HAP-1 (cell line): Measurements from ENCODE around the gene OR6S1.

Source experiments
- DNase-seq, 2 experiments: peaks; one replicate each; pipeline ENCODE4 v3.0.0-alpha.2; 2016 to 2020; ENCODE audit warnings: low spot score in 2 of 2
- H3K27me3 ChIP-seq: fragments of 250-450 bp; sonication (Bioruptor Pico); 2 replicates; pipeline ENCODE4 v1.5.1; 2020; ENCODE audit warnings: low read depth, mild to moderate bottlenecking, moderate library complexity
- H3K36me3 ChIP-seq: fragments of 250-450 bp; sonication (Bioruptor Pico); replicated peaks from 2 replicates; pipeline ENCODE4 v1.5.1; 2020; ENCODE audit warnings: mild to moderate bottlenecking
- H3K4me1 ChIP-seq: fragments of 250-450 bp; sonication (Bioruptor Pico); 2 replicates; pipeline ENCODE4 v1.5.1; 2020; ENCODE audit warnings: mild to moderate bottlenecking
- H3K4me3 ChIP-seq: fragments of 250-450 bp; sonication (Bioruptor Pico); 2 replicates; pipeline ENCODE4 v1.5.1; 2020; ENCODE audit warnings: mild to moderate bottlenecking, moderate library complexity
- H3K9me3 ChIP-seq: fragments of 250-450 bp; sonication (Bioruptor Pico); 2 replicates; pipeline ENCODE4 v1.5.1; 2020; ENCODE audit warnings: mild to moderate bottlenecking, moderate library complexity
- in situ Hi-C: fragments of 300-500 bp; cut with MboI; formaldehyde crosslinking; loops from 3 replicates; pipeline ENCODE4 v1.14.3; 2020; ENCODE audit warnings: low sequenced_read_pairs, inconsistent platforms, mixed read lengths

The OR6S1 gene, protein sequence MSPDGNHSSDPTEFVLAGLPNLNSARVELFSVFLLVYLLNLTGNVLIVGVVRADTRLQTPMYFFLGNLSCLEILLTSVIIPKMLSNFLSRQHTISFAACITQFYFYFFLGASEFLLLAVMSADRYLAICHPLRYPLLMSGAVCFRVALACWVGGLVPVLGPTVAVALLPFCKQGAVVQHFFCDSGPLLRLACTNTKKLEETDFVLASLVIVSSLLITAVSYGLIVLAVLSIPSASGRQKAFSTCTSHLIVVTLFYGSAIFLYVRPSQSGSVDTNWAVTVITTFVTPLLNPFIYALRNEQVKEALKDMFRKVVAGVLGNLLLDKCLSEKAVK

GRCh38 chr14:20641591-20641990, at the start of gene OR6S1:
Gene OR6S1 (minus strand): TSS chr14:20641691. CDS start chr14:20641691, 0 bp downstream.
- Histone ChIP-seq H3K9me3 (no peaks in the 10 kb centered on the region), H3K36me3 (no peaks in the 10 kb centered on the region), H3K4me1 (no peaks in the 10 kb centered on the region), H3K27me3 (peaks cover 15% of the 10 kb centered on the region), H3K4me3 (no peak within 1 kb of the TSS)
- DNase-seq = no peak
- in situ Hi-C loops = no loop called here

DNA sequence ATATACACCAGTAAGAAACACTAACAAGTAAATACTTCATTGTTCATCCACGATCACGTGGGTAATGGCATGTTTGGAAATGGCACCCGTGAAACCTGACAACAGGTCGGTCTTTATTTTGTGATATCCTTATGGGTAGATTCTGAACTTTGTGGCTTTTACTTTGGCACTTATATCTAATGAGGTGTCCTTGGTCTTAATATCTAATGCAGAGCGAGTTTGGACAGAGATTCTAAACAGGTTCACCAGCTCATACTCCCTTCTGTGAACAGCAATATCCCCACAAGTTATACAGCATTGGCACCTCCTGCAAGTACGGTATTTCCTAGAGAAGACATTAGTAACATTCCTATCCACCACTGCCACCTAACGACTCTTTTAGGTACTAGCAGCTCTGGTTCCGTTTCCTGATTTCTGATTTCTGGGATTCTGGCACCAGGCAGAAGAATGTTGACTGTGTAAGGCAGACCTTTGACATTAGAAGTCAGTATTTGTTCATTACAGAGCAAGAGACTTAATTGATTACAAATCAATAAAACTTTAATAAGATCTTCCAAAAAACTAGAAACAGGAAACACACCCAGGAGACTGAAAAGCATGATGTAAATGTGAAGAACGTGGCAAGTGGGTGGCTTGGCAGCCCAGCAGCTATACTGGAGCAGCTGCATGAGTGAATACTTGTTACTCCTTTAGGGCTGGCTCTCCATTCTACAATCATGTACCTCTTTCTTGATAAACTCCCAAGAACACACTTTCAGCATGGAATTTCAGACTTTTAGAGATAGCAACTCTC, 49.6 kb upstream of the OR6S1 start:
- in situ Hi-C loops = no loop called here

GRCh38 chr14:20688167-20688839, 46.8 kb upstream of the OR6S1 start, which contains the start of gene ANG:
Gene ANG (plus strand): TSS chr14:20688764. CDS start chr14:20693565, 4,801 bp downstream.
- Histone ChIP-seq H3K4me3 (no peak within 1 kb of the TSS), H3K9me3 (no peaks in the 10 kb centered on the region), H3K4me1 (peaks cover 7% of the 10 kb centered on the region), H3K36me3 (no peaks in the 10 kb centered on the region), H3K27me3 (no peaks in the 10 kb centered on the region)
- DNase-seq = no peak
- in situ Hi-C loops = no loop called here

More for the DNA sequence above, 49.6 kb upstream of the OR6S1 start:
- Histone ChIP-seq H3K4me3 (peak overlapping the region; percentile 5; the same call in 1 of the 2 replicates), H3K9me3 (no peaks in the 10 kb centered on the region), H3K4me1 (peaks cover 4% of the 10 kb centered on the region), H3K36me3 (no peaks in the 10 kb centered on the region), H3K27me3 (no peaks in the 10 kb centered on the region)
- peak; percentile 55 to 81 for DNase-seq

DNA sequence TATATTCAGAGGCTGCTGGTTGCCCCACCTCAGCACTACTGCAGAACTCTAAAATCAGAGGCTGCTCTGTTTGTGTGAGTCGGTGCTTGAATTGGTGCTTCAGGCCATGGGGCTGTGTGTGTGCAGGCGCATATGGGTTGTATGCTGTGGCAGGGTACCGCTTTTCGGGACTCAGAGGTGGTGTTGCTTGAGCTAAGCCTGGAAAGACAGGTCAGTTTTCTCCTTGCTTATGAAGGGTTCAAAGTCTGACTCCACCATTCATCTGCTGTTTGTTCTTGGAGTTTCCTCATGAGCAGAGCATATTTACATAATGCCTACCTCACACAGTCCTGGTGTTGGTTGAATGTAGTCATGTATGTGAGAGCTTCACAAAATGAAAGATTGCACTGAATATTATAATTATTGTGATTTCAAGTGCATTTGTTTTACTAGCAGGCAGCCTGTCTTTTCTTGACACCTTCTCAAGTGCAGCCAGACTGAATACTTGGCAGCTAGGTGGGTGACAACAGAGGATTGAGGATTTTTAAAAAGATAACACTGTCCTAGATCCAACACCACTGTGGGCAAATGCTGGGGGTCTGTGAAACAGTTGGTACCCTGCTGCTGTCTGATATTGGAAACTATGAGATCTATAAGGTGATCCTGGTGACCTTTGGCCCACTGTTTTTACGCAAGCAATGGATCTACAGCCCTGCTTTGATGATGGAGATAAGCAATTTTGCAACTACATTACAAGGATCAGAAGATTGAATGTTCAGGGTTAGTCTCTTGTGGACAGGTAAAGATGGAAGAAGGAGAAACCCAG, 46.1 kb upstream of the OR6S1 start:
- in situ Hi-C loops = no loop called here
- Histone ChIP-seq H3K4me1 (peaks cover 7% of the 10 kb centered on the region), H3K9me3 (no peaks in the 10 kb centered on the region), H3K27me3 (no peaks in the 10 kb centered on the region), H3K36me3 (no peaks in the 10 kb centered on the region), H3K4me3 (no peak overlapping the region)
- no peak for DNase-seq

GRCh38 chr14:20686386-20687143, 45.1 kb upstream of the OR6S1 start:
- no peak for DNase-seq
- no peak overlapping the region for H3K4me3 ChIP-seq
- H3K36me3 ChIP-seq = no peaks in the 10 kb centered on the region
- in situ Hi-C loops = no loop called here
- no peaks in the 10 kb centered on the region for H3K27me3 ChIP-seq
- H3K9me3 ChIP-seq = no peaks in the 10 kb centered on the region
- peaks cover 7% of the 10 kb centered on the region for H3K4me1 ChIP-seq

GRCh38 chr14:20684662-20685456, 43.4 kb upstream of the OR6S1 start:
- Histone ChIP-seq H3K9me3 (no peaks in the 10 kb centered on the region), H3K4me3 (peak overlapping the region; percentile 59), H3K4me1 (peaks cover 6% of the 10 kb centered on the region; the same call in 1 of the 2 replicates), H3K27me3 (no peaks in the 10 kb centered on the region), H3K36me3 (no peaks in the 10 kb centered on the region)
- in situ Hi-C loops = loop anchor here (5.0 kb wide), 1 partner anchor 53 kb away; no protein-coding TSS in a partner anchor
- DNase-seq = peak; percentile 54 to 66

GRCh38 chr14:20683891-20684661, 42.6 kb upstream of the OR6S1 start, which contains the start of gene RNASE4:
Gene RNASE4 (plus strand): TSS chr14:20684560. CDS start chr14:20699372, 14,812 bp downstream.
- in situ Hi-C loops = loop anchor here (5.0 kb wide), 1 partner anchor 52 kb away; no protein-coding TSS in a partner anchor
- Histone ChIP-seq H3K4me1 (peaks cover 6% of the 10 kb centered on the region; the same call in 1 of the 2 replicates), H3K9me3 (no peaks in the 10 kb centered on the region), H3K36me3 (no peaks in the 10 kb centered on the region), H3K27me3 (no peaks in the 10 kb centered on the region), H3K4me3 (peak within 1 kb of the TSS; percentile 59)
- DNase-seq = peak; percentile 78 to 89

GRCh38 chr14:20683125-20683890, 41.8 kb upstream of the OR6S1 start:
- Histone ChIP-seq H3K4me1 (peaks cover 6% of the 10 kb centered on the region; the same call in 1 of the 2 replicates), H3K36me3 (no peaks in the 10 kb centered on the region), H3K9me3 (no peaks in the 10 kb centered on the region), H3K4me3 (peak overlapping the region; percentile 59), H3K27me3 (no peaks in the 10 kb centered on the region)
- peak; percentile 89 to 91 for DNase-seq
- in situ Hi-C loops = loop anchor here (5.0 kb wide), 1 partner anchor 51 kb away; no protein-coding TSS in a partner anchor

- in situ Hi-C loops = loop anchor here (5.0 kb wide), 1 partner anchor 50 kb away; no protein-coding TSS in a partner anchor
- no peaks in the 10 kb centered on the region for H3K36me3 ChIP-seq
- DNase-seq = peak; percentile 80 to 88
- peaks cover 6% of the 10 kb centered on the region; the same call in 1 of the 2 replicates for H3K4me1 ChIP-seq
- H3K9me3 ChIP-seq = no peaks in the 10 kb centered on the region
- peak overlapping the region; percentile 59 for H3K4me3 ChIP-seq
- H3K27me3 ChIP-seq = no peaks in the 10 kb centered on the region
These were observed 41.1 kb upstream of the OR6S1 start for GRCh38 chr14:20682435-20683124.

DNA sequence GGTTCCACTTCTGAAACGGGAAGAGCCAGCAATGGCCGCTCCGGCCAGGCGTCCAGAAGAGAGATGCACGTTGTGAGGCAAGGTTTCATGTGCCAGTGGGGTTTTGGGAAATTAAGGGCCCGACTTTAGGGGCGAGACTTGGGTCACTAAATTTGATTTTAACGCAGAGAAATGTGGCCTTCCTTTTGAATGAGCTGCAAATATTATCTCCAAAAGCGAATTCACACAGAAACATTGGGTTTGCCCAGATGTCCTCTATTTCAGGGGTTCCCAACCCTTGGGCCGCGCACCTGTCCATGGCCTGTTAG, 40.6 kb upstream of the OR6S1 start:
- no peaks in the 10 kb centered on the region for H3K9me3 ChIP-seq
- peak overlapping the region; percentile 59 for H3K4me3 ChIP-seq
- no peaks in the 10 kb centered on the region for H3K27me3 ChIP-seq
- no peaks in the 10 kb centered on the region for H3K36me3 ChIP-seq
- H3K4me1 ChIP-seq = peaks cover 6% of the 10 kb centered on the region; the same call in 1 of the 2 replicates
- no peak for DNase-seq
- in situ Hi-C loops = loop anchor here (5.0 kb wide), 1 partner anchor 50 kb away; no protein-coding TSS in a partner anchor
